GM12878 (cell line): ENCODE measurements around the gene ZSCAN5B.

ENCODE experiments used
- BHLHE40 ChIP-seq, 2 experiments: fragments of 450-650 bp in 1 of 2; IDR thresholded peaks; 2 replicates each; pipeline ENCODE4 v1.6.1; 2011 to 2017; ENCODE audit warnings: low read depth in 2 of 2, borderline replicate concordance in 1 of 2, improper control_type of control experiment in 1 of 2, low read length in 1 of 2, mild to moderate bottlenecking in 1 of 2
- CREB1 ChIP-seq: IDR thresholded peaks from 2 replicates; pipeline ENCODE4 v1.6.1; 2012; ENCODE audit warnings: low read depth, mild to moderate bottlenecking, inconsistent platforms
- CREM ChIP-seq: IDR thresholded peaks from 2 replicates; pipeline ENCODE4 v1.6.1; 2014; ENCODE audit warnings: antibody characterized with exemption, low read depth
- EZH2 ChIP-seq: IDR thresholded peaks from 2 replicates; pipeline ENCODE4 v1.6.1; 2012; ENCODE audit warnings: low read depth, mild to moderate bottlenecking, control low read depth, inconsistent platforms, low read length, borderline replicate concordance; ENCODE audit not compliant: control insufficient read depth
- MYC ChIP-seq: IDR thresholded peaks from 2 replicates; pipeline ENCODE4 v1.6.1; 2011; ENCODE audit warnings: mild to moderate bottlenecking, low read length, moderate library complexity, inconsistent platforms; ENCODE audit not compliant: insufficient read depth, insufficient replicate concordance, insufficient read length, severe bottlenecking
- NFIC ChIP-seq: IDR thresholded peaks from 2 replicates; pipeline ENCODE4 v1.6.1; 2012; ENCODE audit warnings: low read depth, mild to moderate bottlenecking, inconsistent platforms, low read length, moderate library complexity
- NR2C2 ChIP-seq: IDR thresholded peaks from 2 replicates; pipeline ENCODE4 v1.6.1; 2011; ENCODE audit warnings: borderline replicate concordance, low read depth; ENCODE audit not compliant: control insufficient read depth, insufficient read length
- POLR2A ChIP-seq: IDR thresholded peaks from 2 replicates; pipeline ENCODE4 v1.6.1; 2011; ENCODE audit warnings: low read depth, mild to moderate bottlenecking, low read length
- RBBP5 ChIP-seq: fragments of 200-600 bp; sonication (generic); conservative IDR thresholded peaks from 2 replicates; pipeline ENCODE4 v1.6.1; 2016
- SMAD5 ChIP-seq: IDR thresholded peaks from 2 replicates; pipeline ENCODE4 v1.6.1; 2016; ENCODE audit warnings: antibody characterized with exemption, low read depth
- SMARCA5 ChIP-seq: fragments of 450-650 bp; IDR thresholded peaks from 2 replicates; pipeline ENCODE4 v1.6.1; 2017; ENCODE audit warnings: mild to moderate bottlenecking
- TF ChIP-seq, protein P1 (sequence below): IDR thresholded peaks from 2 replicates; pipeline ENCODE4 v1.6.1; 2011; ENCODE audit warnings: low read depth, low read length, improper control_type of control experiment, borderline replicate concordance
- TF ChIP-seq, protein P2 (sequence below), 3 experiments: IDR thresholded peaks in 2 of 3; conservative IDR thresholded peaks in 1 of 3; 2 replicates each; pipeline ENCODE4 v1.5.1; 2011; ENCODE audit warnings: low read depth in 3 of 3, low read length in 3 of 3, mild to moderate bottlenecking in 3 of 3, control low read depth in 2 of 3, moderate library complexity in 2 of 3, inconsistent platforms in 1 of 3, mixed read lengths in 1 of 3; ENCODE audit not compliant: control insufficient read depth in 2 of 3, insufficient read depth in 1 of 3; ENCODE audit errors: extremely low read depth in 1 of 3
- TF ChIP-seq, protein P3 (sequence below): IDR thresholded peaks from 2 replicates; pipeline ENCODE4 v1.6.1; 2012; ENCODE audit warnings: low read depth, low read length, improper control_type of control experiment

DNA sequence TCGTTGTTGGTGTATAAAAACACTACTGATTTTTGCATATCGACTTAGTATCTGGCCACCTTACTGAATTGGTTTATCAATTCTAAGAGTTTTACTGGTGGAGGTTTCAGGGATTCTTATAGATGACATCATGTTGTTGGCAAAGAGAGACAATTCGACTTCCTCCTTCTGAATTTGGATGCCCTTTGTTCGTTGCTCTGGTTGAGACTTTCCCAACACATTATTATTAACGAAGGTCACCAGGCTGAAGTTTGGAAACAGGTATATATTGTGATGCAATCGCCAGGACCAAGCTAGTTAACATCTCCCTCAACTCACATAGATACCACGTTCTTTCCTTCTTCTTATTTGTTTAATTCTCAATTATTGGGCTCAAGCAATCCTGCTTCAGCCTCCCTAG lies 2.1 kb upstream of the ZSCAN5B start:
- TF ChIP-seq SMARCA5: no peak
- TF ChIP-seq, protein P1, sequence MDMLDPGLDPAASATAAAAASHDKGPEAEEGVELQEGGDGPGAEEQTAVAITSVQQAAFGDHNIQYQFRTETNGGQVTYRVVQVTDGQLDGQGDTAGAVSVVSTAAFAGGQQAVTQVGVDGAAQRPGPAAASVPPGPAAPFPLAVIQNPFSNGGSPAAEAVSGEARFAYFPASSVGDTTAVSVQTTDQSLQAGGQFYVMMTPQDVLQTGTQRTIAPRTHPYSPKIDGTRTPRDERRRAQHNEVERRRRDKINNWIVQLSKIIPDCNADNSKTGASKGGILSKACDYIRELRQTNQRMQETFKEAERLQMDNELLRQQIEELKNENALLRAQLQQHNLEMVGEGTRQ: no peak
- TF ChIP-seq, protein P2, sequence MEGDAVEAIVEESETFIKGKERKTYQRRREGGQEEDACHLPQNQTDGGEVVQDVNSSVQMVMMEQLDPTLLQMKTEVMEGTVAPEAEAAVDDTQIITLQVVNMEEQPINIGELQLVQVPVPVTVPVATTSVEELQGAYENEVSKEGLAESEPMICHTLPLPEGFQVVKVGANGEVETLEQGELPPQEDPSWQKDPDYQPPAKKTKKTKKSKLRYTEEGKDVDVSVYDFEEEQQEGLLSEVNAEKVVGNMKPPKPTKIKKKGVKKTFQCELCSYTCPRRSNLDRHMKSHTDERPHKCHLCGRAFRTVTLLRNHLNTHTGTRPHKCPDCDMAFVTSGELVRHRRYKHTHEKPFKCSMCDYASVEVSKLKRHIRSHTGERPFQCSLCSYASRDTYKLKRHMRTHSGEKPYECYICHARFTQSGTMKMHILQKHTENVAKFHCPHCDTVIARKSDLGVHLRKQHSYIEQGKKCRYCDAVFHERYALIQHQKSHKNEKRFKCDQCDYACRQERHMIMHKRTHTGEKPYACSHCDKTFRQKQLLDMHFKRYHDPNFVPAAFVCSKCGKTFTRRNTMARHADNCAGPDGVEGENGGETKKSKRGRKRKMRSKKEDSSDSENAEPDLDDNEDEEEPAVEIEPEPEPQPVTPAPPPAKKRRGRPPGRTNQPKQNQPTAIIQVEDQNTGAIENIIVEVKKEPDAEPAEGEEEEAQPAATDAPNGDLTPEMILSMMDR (IDR thresholded peaks at IDR 0.05 in 2 of 3, conservative IDR thresholded peaks at IDR 0.05 in 1 of 3; ENCODE audit: control insufficient read depth in 2 of 3, extremely low read depth in 1 of 3, insufficient read depth in 1 of 3, low read depth in 3 of 3, low read length in 3 of 3): no peak
- no peak for TF ChIP-seq MYC
- TF ChIP-seq NR2C2: no peak
- no peak for TF ChIP-seq SMAD5
- TF ChIP-seq, protein P3, sequence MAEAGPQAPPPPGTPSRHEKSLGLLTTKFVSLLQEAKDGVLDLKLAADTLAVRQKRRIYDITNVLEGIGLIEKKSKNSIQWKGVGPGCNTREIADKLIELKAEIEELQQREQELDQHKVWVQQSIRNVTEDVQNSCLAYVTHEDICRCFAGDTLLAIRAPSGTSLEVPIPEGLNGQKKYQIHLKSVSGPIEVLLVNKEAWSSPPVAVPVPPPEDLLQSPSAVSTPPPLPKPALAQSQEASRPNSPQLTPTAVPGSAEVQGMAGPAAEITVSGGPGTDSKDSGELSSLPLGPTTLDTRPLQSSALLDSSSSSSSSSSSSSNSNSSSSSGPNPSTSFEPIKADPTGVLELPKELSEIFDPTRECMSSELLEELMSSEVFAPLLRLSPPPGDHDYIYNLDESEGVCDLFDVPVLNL: no peak
- no peak for TF ChIP-seq CREB1
- TF ChIP-seq RBBP5: no peak
- TF ChIP-seq NFIC: no peak
- TF ChIP-seq POLR2A: no peak
- TF ChIP-seq EZH2: no peak
- TF ChIP-seq BHLHE40 (IDR thresholded peaks at IDR 0.05; ENCODE audit: borderline replicate concordance in 1 of 2, low read depth in 2 of 2, low read length in 1 of 2): no peak
- TF ChIP-seq CREM: no peak
